Measurements from ENCODE around the gene NLRP12.

DNA sequence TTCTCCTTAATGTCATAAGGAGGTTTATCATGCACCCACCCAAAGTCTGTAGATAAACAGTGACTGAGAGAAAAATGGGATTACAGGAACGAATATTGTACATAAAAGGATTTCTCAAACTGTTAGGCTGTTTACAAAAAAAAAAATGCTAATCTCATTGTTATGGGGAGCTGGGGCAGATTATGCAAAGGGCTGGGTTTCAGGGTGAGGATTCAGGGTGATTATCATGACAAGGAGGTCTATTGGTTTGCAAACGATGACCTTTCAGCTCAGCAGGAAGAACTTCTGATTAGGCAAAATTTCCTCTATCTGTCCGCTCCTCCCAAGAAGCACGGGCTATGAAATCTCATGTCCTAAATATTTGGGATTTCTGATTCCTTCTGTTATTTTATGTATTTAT is 41.4 kb downstream of the NLRP12 start:
- TF ChIP-seq, protein P1, sequence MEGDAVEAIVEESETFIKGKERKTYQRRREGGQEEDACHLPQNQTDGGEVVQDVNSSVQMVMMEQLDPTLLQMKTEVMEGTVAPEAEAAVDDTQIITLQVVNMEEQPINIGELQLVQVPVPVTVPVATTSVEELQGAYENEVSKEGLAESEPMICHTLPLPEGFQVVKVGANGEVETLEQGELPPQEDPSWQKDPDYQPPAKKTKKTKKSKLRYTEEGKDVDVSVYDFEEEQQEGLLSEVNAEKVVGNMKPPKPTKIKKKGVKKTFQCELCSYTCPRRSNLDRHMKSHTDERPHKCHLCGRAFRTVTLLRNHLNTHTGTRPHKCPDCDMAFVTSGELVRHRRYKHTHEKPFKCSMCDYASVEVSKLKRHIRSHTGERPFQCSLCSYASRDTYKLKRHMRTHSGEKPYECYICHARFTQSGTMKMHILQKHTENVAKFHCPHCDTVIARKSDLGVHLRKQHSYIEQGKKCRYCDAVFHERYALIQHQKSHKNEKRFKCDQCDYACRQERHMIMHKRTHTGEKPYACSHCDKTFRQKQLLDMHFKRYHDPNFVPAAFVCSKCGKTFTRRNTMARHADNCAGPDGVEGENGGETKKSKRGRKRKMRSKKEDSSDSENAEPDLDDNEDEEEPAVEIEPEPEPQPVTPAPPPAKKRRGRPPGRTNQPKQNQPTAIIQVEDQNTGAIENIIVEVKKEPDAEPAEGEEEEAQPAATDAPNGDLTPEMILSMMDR (IDR thresholded peaks at IDR 0.05) = no peak
- no peak for TF ChIP-seq EZH2 (IDR thresholded peaks at IDR 0.05; ENCODE audit: borderline replicate concordance, insufficient read depth, low read depth, low read length, poor library complexity, severe bottlenecking)
